Epithelial cell of proximal tubule (primary cell): ENCODE measurements around the gene TENM4. TPM values are rescaled to one million over a fixed set of nuclear protein-coding genes. Genes with fewer than 3 reads are reported as not detected.

Source experiments
- DNase-seq: peaks from one replicate; pipeline ENCODE4 v3.0.0-alpha.2; 2011; ENCODE audit warnings: low read depth
- H3K4me3 ChIP-seq: 2 replicates; pipeline ENCODE4 v1.5.1; 2011; ENCODE audit warnings: low read depth, mild to moderate bottlenecking, low read length
- CTCF ChIP-seq: conservative IDR thresholded peaks from 2 replicates; pipeline ENCODE4 v1.5.1; 2012; ENCODE audit warnings: low read depth, mild to moderate bottlenecking, low read length
- total RNA-seq: library from RNA; depleted of rRNA; stranded (reverse); fragments of >200 nt; gene quantifications from 2 replicates; pipeline ENCODE4 v1.2.3, GENCODE V29; 2015

Gene TENM4
- total RNA-seq, 1 donor from 2014 or later = 22.2 TPM

- DNase-seq = no peak
- TF ChIP-seq CTCF = no peak
- H3K4me3 ChIP-seq = no peak overlapping the region
Observed at GRCh38 chr11:79206951-79207350, 233.9 kb downstream of the TENM4 start.

GRCh38 chr11:79205786-79206185 lies 235.0 kb downstream of the TENM4 start:
- TF ChIP-seq CTCF = no peak

GRCh38 chr11:79201677-79202347 lies 239.0 kb downstream of the TENM4 start:
- TF ChIP-seq CTCF = no peak
- H3K4me3 ChIP-seq = no peak overlapping the region
- DNase-seq = no peak

More at GRCh38 chr11:79205786-79206185, 235.0 kb downstream of the TENM4 start:
- DNase-seq = no peak
- no peak overlapping the region for H3K4me3 ChIP-seq

GRCh38 chr11:79200398-79201070 lies 240.3 kb downstream of the TENM4 start:
- no peak for DNase-seq
- TF ChIP-seq CTCF = no peak
- H3K4me3 ChIP-seq = no peak overlapping the region

- no peak overlapping the region for H3K4me3 ChIP-seq
- DNase-seq = no peak
- TF ChIP-seq CTCF = no peak
Observed at GRCh38 chr11:79199729-79200354, 241.0 kb downstream of the TENM4 start.

- no peak for DNase-seq
- no peak overlapping the region for H3K4me3 ChIP-seq
- no peak for TF ChIP-seq CTCF
Observed at GRCh38 chr11:79198898-79199250, 242.0 kb downstream of the TENM4 start.
